Endothelial cell of umbilical vein (primary cell): ENCODE measurements around the gene IPO9. TPM values are rescaled to one million over a fixed set of nuclear protein-coding genes. Genes with fewer than 3 reads are reported as not detected.

Experiments
- BruUV-seq: library from RNA; stranded (reverse); fragments of 400-500 nt; replicated peaks from 2 replicates; lab custom pipeline; 2021; lab: Mats Ljungman, UMichigan
- CTCF ChIA-PET: fragments of 300-600, 350-600 bp; sonication (Branson Sonifier 250); formaldehyde crosslinking; loops from one replicate; lab custom pipeline; 2021; ENCODE audit warnings: antibody characterized with exemption, inconsistent platforms; lab: Charles Lee
- POLR2A ChIA-PET: fragments of 300-600, 350-600 bp; sonication (Branson Sonifier 250); formaldehyde crosslinking; loops from one replicate; lab custom pipeline; 2021; ENCODE audit warnings: antibody characterized with exemption, inconsistent platforms; lab: Charles Lee
- DNase-seq: peaks from one replicate; pipeline ENCODE4 v3.0.0-alpha.2; 2011; ENCODE audit warnings: low read depth, low spot score
- FAIRE-seq: peaks from 2 replicates; lab custom pipeline; 2011; peaks lifted over from hg19 to GRCh38; lab: Jason Lieb, UNC
- H2AFZ ChIP-seq: 2 replicates; pipeline ENCODE4 v1.6.0; 2012; ENCODE audit warnings: low read depth, low read length, control low read depth, inconsistent platforms
- H3K27ac ChIP-seq: 2 replicates; pipeline ENCODE4 v1.5.1; 2011; ENCODE audit warnings: low read depth, mild to moderate bottlenecking, control low read depth, low read length, moderate library complexity; ENCODE audit not compliant: insufficient read depth
- H3K27me3 ChIP-seq, 2 experiments: 2 replicates each; pipeline versions ENCODE4 v1.6.0 to v1.6.1; 2011; ENCODE audit warnings: low read length in 2 of 2, mixed read lengths in 1 of 2; ENCODE audit not compliant: control insufficient read depth in 2 of 2, insufficient read depth in 2 of 2
- H3K36me3 ChIP-seq, 2 experiments: 2 replicates in 1 of 2; 3 replicates in 1 of 2; pipeline ENCODE4 v1.5.1; 2011; ENCODE audit warnings: low read length in 2 of 2, mild to moderate bottlenecking in 1 of 2, moderate library complexity in 1 of 2; ENCODE audit not compliant: control insufficient read depth in 2 of 2, insufficient read depth in 2 of 2; ENCODE audit errors: extremely low read depth in 1 of 2
- H3K4me1 ChIP-seq: 3 replicates; pipeline ENCODE4 v1.5.1; 2011; ENCODE audit warnings: mild to moderate bottlenecking, low read length; ENCODE audit not compliant: control insufficient read depth, insufficient read depth; ENCODE audit errors: extremely low read depth
- H3K4me2 ChIP-seq: 2 replicates; pipeline ENCODE4 v1.6.1; 2011; ENCODE audit warnings: low read length, control low read depth, mixed read lengths; ENCODE audit not compliant: insufficient read depth
- H3K4me3 ChIP-seq, 3 experiments: fragments of 200-600 bp in 1 of 3; sonication (generic), shearing (Covaris generic) in 1 of 3; replicated peaks in 1 of 3; 2 replicates each; pipeline ENCODE4 v1.5.1; 2011 to 2016; ENCODE audit warnings: control low read depth in 3 of 3, low read length in 3 of 3, mild to moderate bottlenecking in 2 of 3, inconsistent platforms in 1 of 3, low read depth in 1 of 3, moderate library complexity in 1 of 3; ENCODE audit not compliant: insufficient read depth in 1 of 3
- H3K79me2 ChIP-seq: 2 replicates; pipeline ENCODE4 v1.6.0; 2012; ENCODE audit warnings: low read length, inconsistent platforms; ENCODE audit not compliant: control insufficient read depth, insufficient read depth
- H3K9ac ChIP-seq: replicated peaks from 2 replicates; pipeline ENCODE3; 2011; ENCODE audit warnings: low read length, control low read depth; ENCODE audit not compliant: insufficient read depth; ENCODE audit errors: extremely low read depth
- H3K9me1 ChIP-seq: replicated peaks from 3 replicates; pipeline ENCODE4 v1.6.0; 2011; ENCODE audit warnings: mild to moderate bottlenecking, low read length; ENCODE audit not compliant: control insufficient read depth, insufficient read depth; ENCODE audit errors: extremely low read depth
- H3K9me3 ChIP-seq: replicated peaks from 2 replicates; pipeline ENCODE4 v1.5.1; 2012; ENCODE audit warnings: low read length, inconsistent platforms; ENCODE audit not compliant: control insufficient read depth, insufficient read depth
- H4K20me1 ChIP-seq: replicated peaks from 2 replicates; pipeline ENCODE3; 2011; ENCODE audit warnings: mild to moderate bottlenecking, low read length; ENCODE audit not compliant: control insufficient read depth, insufficient read depth; ENCODE audit errors: extremely low read depth
- CTCF ChIP-seq, 2 donors: IDR thresholded peaks; 1 replicate in 1 of 2; 2 replicates in 1 of 2; pipeline ENCODE4 v1.5.1; 2011; ENCODE audit warnings: low read length in 2 of 2, mild to moderate bottlenecking in 2 of 2, moderate library complexity in 2 of 2, control low read depth in 1 of 2, inconsistent platforms in 1 of 2, low read depth in 1 of 2; ENCODE audit not compliant: insufficient read depth in 1 of 2; ENCODE audit errors: extremely low read depth in 1 of 2
- EZH2 ChIP-seq: IDR thresholded peaks from 2 replicates; pipeline ENCODE4 v1.6.1; 2012; ENCODE audit warnings: borderline replicate concordance, low read depth, mild to moderate bottlenecking, moderate library complexity, low read length, inconsistent platforms; ENCODE audit not compliant: severe bottlenecking
- FOS ChIP-seq: IDR thresholded peaks from 2 replicates; pipeline ENCODE4 v1.6.1; 2011; ENCODE audit warnings: mild to moderate bottlenecking, low read length, moderate library complexity, borderline replicate concordance; ENCODE audit not compliant: insufficient read depth
- GATA2 ChIP-seq: IDR thresholded peaks from 2 replicates; pipeline ENCODE4 v1.7.0; 2011; ENCODE audit warnings: low read depth, mild to moderate bottlenecking, moderate library complexity, mixed read lengths, low read length; ENCODE audit not compliant: insufficient read length, insufficient read depth
- JUN ChIP-seq: IDR thresholded peaks from 2 replicates; pipeline ENCODE4 v1.6.1; 2011; ENCODE audit warnings: borderline replicate concordance, low read depth; ENCODE audit not compliant: insufficient read length, insufficient read depth
- MYC ChIP-seq: IDR thresholded peaks from one replicate; pipeline ENCODE4 v1.6.1; 2011; ENCODE audit warnings: mild to moderate bottlenecking, low read depth, low read length
- POLR2A ChIP-seq: IDR thresholded peaks from 2 replicates; pipeline ENCODE4 v1.6.1; 2012; ENCODE audit warnings: low read depth, mild to moderate bottlenecking, control low read depth, low read length
- POLR2AphosphoS5 ChIP-seq: IDR thresholded peaks from 2 replicates; pipeline ENCODE4 v1.6.1; 2012; ENCODE audit warnings: low read depth, mild to moderate bottlenecking, control low read depth, low read length, moderate library complexity; ENCODE audit not compliant: insufficient read depth
- dilution Hi-C: fragments of 300-500 bp; cut with MboI; formaldehyde crosslinking; loops from one replicate; pipeline ENCODE4 v1.15.0; 2019; ENCODE audit warnings: low sequenced_read_pairs; ENCODE audit not compliant: extremely low pct_ligation_motif_present
- intact Hi-C: fragments of 100-400 bp; cut with micrococcal nuclease; formaldehyde crosslinking; loops from one replicate; pipeline ENCODE4 v1.10.0; 2022
- polyA plus RNA-seq, 4 experiments: library from polyadenylated mRNA; depleted of rRNA in 3 of 4; stranded (reverse) in 3 of 4; unstranded in 1 of 4; fragments of >200 nt; gene quantifications; 2 replicates each; pipeline versions ENCODE4 v1.2.1 to v1.2.3, GENCODE V29; 2011 to 2012; ENCODE audit warnings: missing spikeins in 1 of 4
- total RNA-seq: library from RNA; stranded (reverse); gene quantifications from 2 replicates; pipeline ENCODE4 v1.2.3, GENCODE V29; 2021
- TF ChIP-seq, protein P1 (sequence below): IDR thresholded peaks from 2 replicates; pipeline ENCODE4 v1.6.1; 2011; ENCODE audit not compliant: insufficient read depth, insufficient read length

The IPO9 gene
- total and polyA plus RNA-seq, 2 donors (not counting 3 experiments of a cell fraction or from before 2014, with no cell fraction given), result 53.4 to 104 TPM

DNA sequence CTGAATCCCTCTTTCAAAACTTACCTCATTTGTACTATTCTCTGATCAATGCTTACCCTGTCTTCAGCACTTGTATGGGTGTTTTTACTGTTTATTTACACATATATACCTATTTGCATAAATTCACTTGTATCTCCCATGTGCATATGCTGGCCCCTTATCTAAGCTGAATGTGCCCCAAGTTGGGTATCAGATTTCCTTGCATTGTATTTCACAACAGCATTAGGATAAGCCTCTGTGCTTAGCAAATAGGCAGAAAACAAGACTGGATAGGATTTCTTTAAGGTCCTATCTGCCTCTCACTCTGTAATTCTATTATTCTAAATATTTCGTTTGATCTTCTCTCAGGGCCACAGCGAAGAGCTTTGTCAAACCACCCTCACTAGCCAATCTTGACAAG, 45.9 kb upstream of the IPO9 start:
- Histone ChIP-seq H3K9ac (no peak overlapping the region), H3K4me3 (no peak overlapping the region), H3K36me3 (peaks cover 31 to 33% of the 10 kb centered on the region in 2 experiments), H3K4me1 (peaks cover 28% of the 10 kb centered on the region), H4K20me1 (no peaks in the 10 kb centered on the region), H3K27ac (no peak overlapping the region), H3K27me3 (no peaks in the 10 kb centered on the region), H3K9me3 (no peaks in the 10 kb centered on the region), H2AFZ (no peak overlapping the region), H3K9me1 (no peaks in the 10 kb centered on the region), H3K4me2 (no peak overlapping the region), H3K79me2 (peaks cover 21% of the 10 kb centered on the region)
- POLR2A ChIA-PET, result no interaction called here
- intact Hi-C loops, result no loop called here
- DNase-seq (no peak), FAIRE-seq (no peak)
- TF ChIP-seq EZH2 (no peak), CTCF (IDR thresholded peaks at IDR 0.05; ENCODE audit: extremely low read depth in 1 of 2, insufficient read depth in 1 of 2, low read depth in 1 of 2, low read length in 2 of 2) (no peak), FOS (no peak), JUN (no peak), MYC (no peak), POLR2AphosphoS5 (no peak), GATA2 (no peak), POLR2A (no peak)
- TF ChIP-seq, protein P1, sequence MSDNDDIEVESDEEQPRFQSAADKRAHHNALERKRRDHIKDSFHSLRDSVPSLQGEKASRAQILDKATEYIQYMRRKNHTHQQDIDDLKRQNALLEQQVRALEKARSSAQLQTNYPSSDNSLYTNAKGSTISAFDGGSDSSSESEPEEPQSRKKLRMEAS, result no peak
- CTCF ChIA-PET, result interaction anchor here (2.0 to 20.2 kb wide), 2 partner anchors 10 to 71 kb away, joined by 13 to 970 read pairs; no protein-coding TSS in a partner anchor
- BruUV-seq, result no TSS peak
- dilution Hi-C loops, result no loop called here
